Activated naive CD4-positive, alpha-beta T cell treated with anti-CD3 and anti-CD28 coated beads, Interleukin-2, amount 50 U/mL, for 24 hours (primary cell): ENCODE results near the gene GTF3C5.
"Not testable (repeated sequence)": the region's sequence is repeated elsewhere in the genome, so short reads cannot be mapped to it uniquely, and the experiment has no call there.

Experiments used
- H3K27ac Mint-ChIP-seq: one replicate; pipeline ENCODE4 v1.8.0; 2021; ENCODE audit warnings: mild to moderate bottlenecking, mixed read lengths
- H3K27me3 Mint-ChIP-seq: one replicate; pipeline ENCODE4 v1.8.0; 2021; ENCODE audit warnings: mixed read lengths
- H3K36me3 Mint-ChIP-seq: one replicate; pipeline ENCODE4 v1.8.0; 2021; ENCODE audit warnings: mixed read lengths
- H3K4me1 Mint-ChIP-seq: one replicate; pipeline ENCODE4 v1.8.0; 2021; ENCODE audit warnings: mixed read lengths
- H3K4me3 Mint-ChIP-seq: one replicate; pipeline ENCODE4 v1.8.0; 2021; ENCODE audit warnings: mild to moderate bottlenecking, mixed read lengths
- H3K9me3 Mint-ChIP-seq: one replicate; pipeline ENCODE4 v1.8.0; 2021; ENCODE audit warnings: mixed read lengths

Gene GTF3C5

GRCh38 chr9:133076691-133077090 lies 45.9 kb downstream of the GTF3C5 start:
- Mint-ChIP-seq H3K4me1 (no peaks in the 10 kb centered on the region), H3K4me3 (no peak overlapping the region), H3K27ac (no peak overlapping the region), H3K36me3 (peaks cover 1% of the 10 kb centered on the region), H3K9me3 (no peaks in the 10 kb centered on the region), H3K27me3 (no peaks in the 10 kb centered on the region)

- Mint-ChIP-seq H3K36me3 (no peaks in the 10 kb centered on the region), H3K4me3 (no peak overlapping the region), H3K27ac (no peak overlapping the region), H3K9me3 (no peaks in the 10 kb centered on the region), H3K27me3 (no peaks in the 10 kb centered on the region), H3K4me1 (no peaks in the 10 kb centered on the region)
Observed at GRCh38 chr9:133078486-133078885, 47.7 kb downstream of the GTF3C5 start.

- Mint-ChIP-seq H3K27me3 (no peaks in the 10 kb centered on the region), H3K4me3 (no peak overlapping the region), H3K36me3 (no peaks in the 10 kb centered on the region), H3K27ac (no peak overlapping the region), H3K9me3 (no peaks in the 10 kb centered on the region), H3K4me1 (no peaks in the 10 kb centered on the region)
Observed at GRCh38 chr9:133080161-133080560, 49.4 kb downstream of the GTF3C5 start.

GRCh38 chr9:133080786-133081779 lies 50.3 kb downstream of the GTF3C5 start:
- not testable (repeated sequence) for H3K27me3 Mint-ChIP-seq, H3K36me3 Mint-ChIP-seq, H3K9me3 Mint-ChIP-seq, H3K4me3 Mint-ChIP-seq, H3K4me1 Mint-ChIP-seq, H3K27ac Mint-ChIP-seq

- not testable (repeated sequence) for H3K27ac Mint-ChIP-seq, H3K36me3 Mint-ChIP-seq, H3K9me3 Mint-ChIP-seq, H3K27me3 Mint-ChIP-seq, H3K4me3 Mint-ChIP-seq, H3K4me1 Mint-ChIP-seq
Observed at GRCh38 chr9:133081957-133082644, 51.3 kb downstream of the GTF3C5 start.

GRCh38 chr9:133083688-133084087 lies 52.9 kb downstream of the GTF3C5 start:
- H3K36me3 Mint-ChIP-seq, H3K4me1 Mint-ChIP-seq, H3K4me3 Mint-ChIP-seq, H3K9me3 Mint-ChIP-seq, H3K27me3 Mint-ChIP-seq, H3K27ac Mint-ChIP-seq: not testable (repeated sequence)

GRCh38 chr9:133086212-133086860 lies 55.5 kb downstream of the GTF3C5 start:
- not testable (repeated sequence) for H3K4me3 Mint-ChIP-seq, H3K27me3 Mint-ChIP-seq, H3K9me3 Mint-ChIP-seq, H3K4me1 Mint-ChIP-seq, H3K36me3 Mint-ChIP-seq, H3K27ac Mint-ChIP-seq

- Mint-ChIP-seq H3K27ac (no peak overlapping the region), H3K36me3 (no peaks in the 10 kb centered on the region), H3K27me3 (no peaks in the 10 kb centered on the region), H3K4me3 (no peak overlapping the region), H3K9me3 (no peaks in the 10 kb centered on the region), H3K4me1 (no peaks in the 10 kb centered on the region)
Observed at GRCh38 chr9:133086894-133087293, 56.1 kb downstream of the GTF3C5 start.

GRCh38 chr9:133087429-133088145 lies 56.8 kb downstream of the GTF3C5 start:
- Mint-ChIP-seq H3K27me3 (no peaks in the 10 kb centered on the region), H3K27ac (no peak overlapping the region), H3K36me3 (no peaks in the 10 kb centered on the region), H3K9me3 (no peaks in the 10 kb centered on the region), H3K4me3 (no peak overlapping the region), H3K4me1 (no peaks in the 10 kb centered on the region)

- Mint-ChIP-seq H3K4me1 (no peaks in the 10 kb centered on the region), H3K36me3 (no peaks in the 10 kb centered on the region), H3K27ac (no peak overlapping the region), H3K27me3 (no peaks in the 10 kb centered on the region), H3K4me3 (no peak overlapping the region), H3K9me3 (no peaks in the 10 kb centered on the region)
Observed at GRCh38 chr9:133088146-133088750, 57.5 kb downstream of the GTF3C5 start.

GRCh38 chr9:133088756-133089155 lies 58.0 kb downstream of the GTF3C5 start:
- no peaks in the 10 kb centered on the region for H3K27me3 Mint-ChIP-seq
- no peaks in the 10 kb centered on the region for H3K4me1 Mint-ChIP-seq
- H3K9me3 Mint-ChIP-seq: no peaks in the 10 kb centered on the region
- H3K36me3 Mint-ChIP-seq: no peaks in the 10 kb centered on the region
- no peak overlapping the region for H3K27ac Mint-ChIP-seq
- H3K4me3 Mint-ChIP-seq: no peak overlapping the region

GRCh38 chr9:133089271-133089671 lies 58.5 kb downstream of the GTF3C5 start:
- H3K36me3 Mint-ChIP-seq: no peaks in the 10 kb centered on the region
- H3K27ac Mint-ChIP-seq: no peak overlapping the region
- no peaks in the 10 kb centered on the region for H3K9me3 Mint-ChIP-seq
- no peak overlapping the region for H3K4me3 Mint-ChIP-seq
- no peaks in the 10 kb centered on the region for H3K27me3 Mint-ChIP-seq
- no peaks in the 10 kb centered on the region for H3K4me1 Mint-ChIP-seq

GRCh38 chr9:133090187-133090586 lies 59.4 kb downstream of the GTF3C5 start:
- H3K36me3 Mint-ChIP-seq: peaks cover 2% of the 10 kb centered on the region
- H3K4me1 Mint-ChIP-seq: no peaks in the 10 kb centered on the region
- no peak overlapping the region for H3K4me3 Mint-ChIP-seq
- no peaks in the 10 kb centered on the region for H3K27me3 Mint-ChIP-seq
- H3K27ac Mint-ChIP-seq: no peak overlapping the region
- H3K9me3 Mint-ChIP-seq: peaks cover 4% of the 10 kb centered on the region

GRCh38 chr9:133090752-133091385 lies 60.1 kb downstream of the GTF3C5 start:
- Mint-ChIP-seq H3K9me3 (peaks cover 6% of the 10 kb centered on the region), H3K4me1 (no peaks in the 10 kb centered on the region), H3K27ac (no peak overlapping the region), H3K4me3 (no peak overlapping the region), H3K27me3 (no peaks in the 10 kb centered on the region), H3K36me3 (peaks cover 5% of the 10 kb centered on the region)

- H3K4me1 Mint-ChIP-seq, H3K27me3 Mint-ChIP-seq, H3K4me3 Mint-ChIP-seq, H3K27ac Mint-ChIP-seq: not testable (repeated sequence)
- peaks cover 27% of the 10 kb centered on the region for H3K36me3 Mint-ChIP-seq
- H3K9me3 Mint-ChIP-seq: peaks cover 14% of the 10 kb centered on the region
Observed at GRCh38 chr9:133094351-133094750, 63.6 kb downstream of the GTF3C5 start.
